OCI-LY3 (cell line): ENCODE data around the gene PRCD.

ENCODE experiments used
- EZH2phosphoT487 ChIP-seq: fragments of 200-600 bp; shearing (Covaris generic); IDR thresholded peaks from 2 replicates; pipeline ENCODE4 v1.6.1; 2018; ENCODE audit warnings: antibody characterized with exemption, mixed run types, low read depth
- TF ChIP-seq, protein P1 (sequence below): fragments of 200-600, 300-600 bp; sonication (generic); IDR thresholded peaks from 2 replicates; pipeline ENCODE4 v1.5.1; 2014; ENCODE audit warnings: antibody characterized with exemption, low read length, low read depth

DNA sequence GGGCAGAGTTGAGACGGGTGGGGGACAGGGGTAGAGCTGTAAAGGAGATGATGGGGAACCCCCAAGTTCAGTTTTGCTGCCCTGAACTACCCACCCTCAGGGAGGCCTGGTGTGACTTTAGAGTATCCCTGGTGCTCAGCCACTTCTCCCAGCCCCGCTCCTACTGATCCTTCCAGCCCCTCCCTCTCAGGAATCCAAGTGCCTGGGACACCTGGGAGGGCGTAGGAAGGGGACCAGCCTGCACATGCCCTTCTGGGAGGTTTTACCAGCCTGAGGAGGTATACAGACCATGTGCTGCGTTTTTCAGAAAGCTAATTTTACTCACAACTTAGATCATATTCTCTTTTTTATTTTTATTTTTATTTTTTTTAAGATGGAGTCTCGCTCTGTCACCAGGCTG, 41.7 kb downstream of the PRCD start:
- TF ChIP-seq, protein P1, sequence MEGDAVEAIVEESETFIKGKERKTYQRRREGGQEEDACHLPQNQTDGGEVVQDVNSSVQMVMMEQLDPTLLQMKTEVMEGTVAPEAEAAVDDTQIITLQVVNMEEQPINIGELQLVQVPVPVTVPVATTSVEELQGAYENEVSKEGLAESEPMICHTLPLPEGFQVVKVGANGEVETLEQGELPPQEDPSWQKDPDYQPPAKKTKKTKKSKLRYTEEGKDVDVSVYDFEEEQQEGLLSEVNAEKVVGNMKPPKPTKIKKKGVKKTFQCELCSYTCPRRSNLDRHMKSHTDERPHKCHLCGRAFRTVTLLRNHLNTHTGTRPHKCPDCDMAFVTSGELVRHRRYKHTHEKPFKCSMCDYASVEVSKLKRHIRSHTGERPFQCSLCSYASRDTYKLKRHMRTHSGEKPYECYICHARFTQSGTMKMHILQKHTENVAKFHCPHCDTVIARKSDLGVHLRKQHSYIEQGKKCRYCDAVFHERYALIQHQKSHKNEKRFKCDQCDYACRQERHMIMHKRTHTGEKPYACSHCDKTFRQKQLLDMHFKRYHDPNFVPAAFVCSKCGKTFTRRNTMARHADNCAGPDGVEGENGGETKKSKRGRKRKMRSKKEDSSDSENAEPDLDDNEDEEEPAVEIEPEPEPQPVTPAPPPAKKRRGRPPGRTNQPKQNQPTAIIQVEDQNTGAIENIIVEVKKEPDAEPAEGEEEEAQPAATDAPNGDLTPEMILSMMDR: no peak
- no peak for TF ChIP-seq EZH2phosphoT487
